NK-92 (cell line): ENCODE data around the gene CPT1C.

Experiments used
- DNase-seq: peaks from one replicate; lab custom pipeline; 2025; ENCODE audit not compliant: unreplicated experiment; lab: John Stamatoyannopoulos, UW

The CPT1C gene

DNA sequence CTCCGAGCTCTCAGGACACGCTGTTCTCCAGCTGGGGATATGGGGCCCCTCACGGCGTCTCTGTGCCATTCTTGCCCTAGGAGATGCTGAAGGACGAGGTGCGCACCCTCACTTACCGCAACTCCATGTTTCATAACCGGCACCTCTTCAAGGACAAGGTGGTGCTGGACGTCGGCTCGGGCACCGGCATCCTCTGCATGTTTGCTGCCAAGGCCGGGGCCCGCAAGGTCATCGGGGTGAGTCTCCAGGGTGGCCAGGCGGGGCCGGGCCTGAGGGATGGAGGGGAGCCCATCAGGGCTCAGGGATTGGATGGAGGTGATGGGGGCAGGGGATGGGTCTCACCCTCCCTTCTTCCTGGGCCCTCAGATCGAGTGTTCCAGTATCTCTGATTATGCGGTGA, 9.1 kb upstream of the CPT1C start:
- DNase-seq, result no peak

DNA sequence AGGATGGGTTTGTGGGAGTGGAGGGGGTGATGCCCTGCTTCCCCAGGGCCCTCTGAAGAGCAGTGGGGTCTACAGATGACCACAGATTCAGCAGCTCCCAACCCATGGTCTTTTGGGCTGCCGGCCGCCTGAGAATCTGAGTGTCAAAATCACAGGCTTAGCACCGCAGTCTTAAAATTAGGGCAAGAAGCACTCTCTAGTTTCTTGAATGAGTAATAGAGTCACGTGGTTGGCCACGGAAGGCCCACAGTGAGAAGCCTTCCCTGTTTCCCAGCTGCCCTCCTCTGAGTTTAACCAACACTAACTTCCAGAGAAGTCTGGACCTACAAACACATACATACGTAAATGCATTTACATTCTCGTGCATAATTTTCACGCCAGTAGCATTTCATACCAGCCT, 8.6 kb upstream of the CPT1C start:
- DNase-seq, result no peak

DNA sequence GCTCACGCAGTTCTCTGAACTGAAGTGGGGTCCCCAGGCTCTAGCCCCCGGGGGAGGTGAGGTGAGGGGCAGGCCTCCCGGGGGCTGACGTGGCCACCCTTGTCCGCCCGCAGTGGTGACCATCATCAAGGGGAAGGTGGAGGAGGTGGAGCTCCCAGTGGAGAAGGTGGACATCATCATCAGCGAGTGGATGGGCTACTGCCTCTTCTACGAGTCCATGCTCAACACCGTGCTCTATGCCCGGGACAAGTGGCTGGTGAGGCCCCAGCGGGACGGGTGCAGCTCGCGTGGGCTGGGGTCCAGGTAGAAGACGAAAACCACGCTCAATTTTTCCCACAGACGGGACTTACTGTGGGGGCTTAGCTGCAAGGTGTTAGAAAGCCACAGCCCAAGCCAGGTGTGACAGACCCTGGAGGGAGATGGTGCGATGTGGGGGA, 7.1 kb upstream of the CPT1C start:
- DNase-seq, result no peak

DNA sequence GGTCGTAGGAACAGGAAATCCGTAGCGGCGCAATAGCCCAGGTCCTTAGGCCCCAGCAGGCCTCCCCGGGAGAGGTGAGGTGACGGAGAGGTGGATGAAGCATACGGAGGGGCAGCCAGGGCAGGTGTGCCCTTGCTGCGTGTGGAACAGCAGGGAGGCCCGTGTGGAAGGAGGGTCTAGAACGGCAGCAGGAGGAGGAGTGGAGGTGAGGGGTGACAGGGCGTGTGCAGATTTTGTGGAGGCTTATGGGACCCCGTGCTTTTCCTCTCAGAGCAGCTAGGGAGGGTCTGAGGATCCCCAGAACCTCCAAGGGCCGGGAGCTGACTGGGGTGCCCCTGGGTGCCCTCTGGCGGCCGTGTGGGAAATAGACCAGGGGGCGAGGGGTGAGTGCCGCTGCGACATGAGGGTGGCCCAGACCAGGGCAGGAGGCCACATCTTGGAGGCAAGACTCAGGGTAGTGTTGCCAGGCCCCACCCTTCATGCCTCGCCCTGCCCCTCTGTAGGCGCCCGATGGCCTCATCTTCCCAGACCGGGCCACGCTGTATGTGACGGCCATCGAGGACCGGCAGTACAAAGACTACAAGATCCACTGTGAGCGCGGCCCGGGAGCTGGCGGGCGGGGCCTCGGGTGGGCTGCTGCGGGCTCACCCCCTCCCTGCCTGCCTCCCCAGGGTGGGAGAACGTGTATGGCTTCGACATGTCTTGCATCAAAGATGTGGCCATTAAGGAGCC, 6.5 kb upstream of the CPT1C start:
- DNase-seq, result no peak

DNA sequence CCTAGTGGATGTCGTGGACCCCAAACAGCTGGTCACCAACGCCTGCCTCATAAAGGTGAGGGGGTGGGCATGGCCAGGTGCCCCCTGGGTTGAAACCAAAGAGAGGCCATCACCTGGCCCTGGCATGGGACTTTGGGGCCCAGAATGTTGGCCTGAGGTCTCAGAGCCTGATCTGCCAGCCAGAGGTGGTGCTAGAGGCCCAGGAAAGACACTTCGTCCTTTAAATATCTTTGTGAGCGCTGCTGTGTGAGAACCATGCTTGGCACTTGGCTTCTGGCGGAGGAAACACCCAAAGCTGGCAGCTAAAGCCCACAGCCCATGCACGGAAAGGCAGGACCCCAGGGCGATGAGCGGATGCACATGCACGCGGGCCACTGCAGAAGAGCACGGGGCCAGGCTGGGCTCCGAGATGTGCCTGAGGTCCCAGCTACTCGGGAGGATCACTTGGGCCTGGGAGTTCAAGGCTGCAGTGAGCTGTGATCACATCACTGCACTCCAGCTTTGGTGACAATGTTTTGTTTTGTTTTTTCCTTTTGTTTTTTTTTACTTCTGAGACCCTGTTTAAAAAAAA, 5.8 kb upstream of the CPT1C start:
- no peak for DNase-seq

DNA sequence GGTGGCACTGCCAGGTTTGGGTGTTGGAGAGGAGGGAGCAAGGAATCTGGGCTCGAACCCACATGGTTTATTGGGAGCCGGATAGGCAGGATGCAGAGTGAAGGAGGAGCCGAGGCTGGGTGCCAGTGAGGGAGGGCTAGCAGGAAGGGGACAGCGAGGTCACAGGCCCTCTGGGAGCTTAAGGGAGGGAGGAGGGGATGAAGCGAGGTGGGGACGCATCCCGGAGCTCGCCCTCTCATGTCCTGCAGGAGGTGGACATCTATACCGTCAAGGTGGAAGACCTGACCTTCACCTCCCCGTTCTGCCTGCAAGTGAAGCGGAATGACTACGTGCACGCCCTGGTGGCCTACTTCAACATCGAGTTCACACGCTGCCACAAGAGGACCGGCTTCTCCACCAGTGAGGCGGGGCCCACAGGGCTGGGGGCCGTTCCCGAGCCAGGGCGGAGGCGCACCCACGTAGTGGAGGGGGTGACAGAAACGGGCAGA, 5.0 kb upstream of the CPT1C start:
- no peak for DNase-seq

DNA sequence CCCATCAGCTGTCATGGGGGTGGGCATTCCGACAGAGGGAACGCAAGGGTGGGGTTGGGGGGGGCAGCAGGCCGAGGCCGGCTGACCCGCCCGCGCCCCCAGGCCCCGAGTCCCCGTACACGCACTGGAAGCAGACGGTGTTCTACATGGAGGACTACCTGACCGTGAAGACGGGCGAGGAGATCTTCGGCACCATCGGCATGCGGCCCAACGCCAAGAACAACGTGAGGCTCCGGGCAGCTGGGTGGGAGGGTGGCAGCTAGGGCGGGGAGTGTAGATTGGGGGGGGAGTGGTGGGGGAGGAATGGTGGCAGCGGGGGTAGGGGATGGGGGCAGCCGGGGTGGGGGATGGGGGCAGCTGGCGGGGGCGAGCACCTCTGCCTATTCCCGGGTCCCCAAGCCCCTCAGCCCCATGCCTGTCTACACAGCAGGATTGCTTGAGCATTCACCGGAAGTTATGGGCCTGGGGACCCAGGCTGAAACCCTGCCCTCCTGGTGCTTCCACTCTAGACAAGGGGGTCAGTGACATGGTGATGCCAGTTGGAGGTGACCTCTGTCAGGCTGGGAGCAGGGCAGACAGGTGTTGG, 4.3 kb upstream of the CPT1C start:
- DNase-seq, result no peak

DNA sequence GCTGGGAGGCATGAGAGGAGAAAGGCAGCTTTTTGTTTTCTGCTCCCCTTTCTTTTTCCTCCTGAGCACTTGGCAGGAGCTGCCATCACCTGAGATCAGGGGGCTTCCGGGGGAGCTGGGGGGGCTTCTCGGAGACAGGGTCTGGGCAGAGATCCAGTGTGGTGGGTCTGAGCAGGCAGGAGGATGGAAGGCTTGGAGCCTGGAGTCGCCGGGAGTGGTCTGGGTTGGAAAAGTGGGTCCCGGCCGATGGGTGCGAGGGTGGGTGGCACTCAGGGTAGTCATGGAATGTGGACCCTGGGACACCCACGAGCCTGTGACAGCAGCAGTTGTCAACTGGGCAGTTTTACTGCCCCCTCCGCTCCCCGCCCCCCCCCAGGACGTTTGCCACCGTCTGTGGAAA, 3.8 kb upstream of the CPT1C start:
- no peak for DNase-seq

DNA sequence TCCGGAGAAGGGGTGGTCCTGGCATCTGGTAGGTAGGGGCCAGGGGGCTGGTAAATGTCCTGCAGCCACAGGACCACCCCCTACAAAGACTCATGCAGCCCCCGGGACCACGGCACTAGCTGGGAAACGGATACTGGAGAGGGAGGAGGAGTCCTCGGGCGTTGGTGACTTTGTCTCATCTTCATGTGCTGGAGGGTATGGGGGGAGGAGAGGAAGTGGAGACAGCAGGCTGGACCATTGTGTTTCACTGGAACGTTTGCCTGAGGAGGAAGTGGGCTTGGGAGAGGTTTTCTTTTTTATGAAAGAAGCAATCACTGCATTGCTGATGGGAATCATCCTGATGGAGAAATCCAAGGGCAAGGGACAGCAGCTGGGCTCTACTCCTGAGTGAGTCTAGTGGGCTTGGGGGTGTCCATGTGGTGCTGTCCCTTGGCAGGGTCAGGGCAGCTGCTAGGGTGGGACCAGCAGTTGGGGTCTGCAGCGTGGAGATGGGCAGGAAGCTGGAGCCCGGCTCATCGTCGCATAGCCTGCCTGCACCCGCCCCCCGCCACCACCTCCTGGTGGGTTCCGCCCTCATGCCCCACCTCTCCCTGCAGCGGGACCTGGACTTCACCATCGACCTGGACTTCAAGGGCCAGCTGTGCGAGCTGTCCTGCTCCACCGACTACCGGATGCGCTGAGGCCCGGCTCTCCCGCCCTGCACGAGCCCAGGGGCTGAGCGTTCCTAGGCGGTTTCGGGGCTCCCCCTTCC, 3.2 kb upstream of the CPT1C start:
- DNase-seq, result no peak

DNA sequence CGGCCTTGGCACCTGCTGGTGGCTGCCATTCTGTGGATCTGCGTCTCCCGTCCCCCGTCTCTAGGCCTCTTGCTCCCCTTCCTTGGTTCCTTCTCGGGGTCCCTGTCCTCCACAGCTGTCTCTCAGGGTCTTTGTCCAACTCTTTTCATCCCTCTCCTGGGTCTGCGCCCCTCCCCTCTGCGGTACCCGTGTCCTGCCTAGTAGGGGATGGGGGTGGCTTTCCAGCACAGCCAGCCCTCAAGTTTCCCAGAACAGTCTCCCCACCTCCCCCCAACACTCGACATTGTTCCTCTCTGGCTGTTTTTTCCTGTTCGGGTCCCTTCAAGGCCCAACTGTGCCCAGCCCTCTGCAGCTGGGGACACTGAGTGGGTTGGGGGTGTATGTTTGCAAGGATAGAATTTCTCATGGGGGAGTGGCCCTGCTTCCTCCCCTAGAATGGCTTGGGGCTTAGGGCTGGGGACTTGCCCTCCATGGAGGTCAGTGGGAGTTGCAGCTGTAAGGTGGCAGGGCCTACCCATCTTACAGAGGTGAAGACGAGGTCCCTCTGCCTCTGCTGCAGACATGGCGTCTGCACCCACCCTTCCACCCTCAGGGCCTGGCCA, 2.3 kb upstream of the CPT1C start:
- DNase-seq, result no peak

DNA sequence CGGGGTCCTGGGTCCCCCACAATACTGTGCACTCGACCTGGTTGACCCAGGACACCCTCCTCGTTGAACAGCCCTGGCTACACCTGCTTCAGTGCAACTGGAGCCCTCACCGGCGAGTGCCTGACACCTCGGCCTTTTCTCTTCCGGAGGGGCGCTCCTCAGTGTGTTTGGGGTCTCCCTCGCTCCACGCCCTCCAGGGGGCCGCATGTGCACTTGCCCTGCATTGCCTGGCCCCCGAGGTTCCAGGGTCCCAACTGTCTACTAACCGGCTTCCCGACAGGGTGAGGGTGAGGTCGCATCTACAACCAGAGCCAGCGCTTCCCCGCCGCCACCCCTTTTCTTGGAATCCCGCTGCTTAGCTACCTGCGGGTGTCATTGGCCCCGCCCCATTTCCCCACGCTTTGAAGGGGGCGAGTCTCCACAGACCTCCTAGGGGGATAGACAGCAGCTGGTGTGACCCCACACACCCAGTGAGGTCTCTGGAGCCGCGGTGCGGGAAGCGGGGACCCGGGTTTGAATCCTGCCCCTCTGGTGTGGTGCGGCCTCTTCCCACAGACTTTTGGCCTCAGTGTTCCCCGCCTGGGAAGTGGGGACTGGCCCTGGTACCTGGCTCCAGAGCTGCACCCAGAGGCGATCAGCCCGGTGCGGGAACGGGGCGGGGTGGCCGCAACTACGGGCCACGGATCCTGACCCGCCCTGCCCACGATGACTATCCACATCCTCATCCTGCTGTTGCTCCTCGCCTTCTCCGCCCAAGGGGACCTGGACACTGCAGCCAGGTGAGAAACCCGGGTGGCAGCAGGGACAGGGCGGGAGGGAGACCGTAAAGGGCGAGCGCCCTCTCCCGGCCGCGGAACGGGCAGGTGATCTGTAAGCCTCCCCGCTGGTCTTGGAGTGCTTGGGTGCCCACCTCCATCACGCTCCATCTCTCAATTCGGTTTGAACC, 1.5 kb upstream of the CPT1C start, which contains the start of gene ADM5:
TSS of gene ADM5 (plus strand) at position 462 of the 946 bp plus-strand sequence. CDS start at position 706, 244 bp downstream.
- DNase-seq, result no peak

DNA sequence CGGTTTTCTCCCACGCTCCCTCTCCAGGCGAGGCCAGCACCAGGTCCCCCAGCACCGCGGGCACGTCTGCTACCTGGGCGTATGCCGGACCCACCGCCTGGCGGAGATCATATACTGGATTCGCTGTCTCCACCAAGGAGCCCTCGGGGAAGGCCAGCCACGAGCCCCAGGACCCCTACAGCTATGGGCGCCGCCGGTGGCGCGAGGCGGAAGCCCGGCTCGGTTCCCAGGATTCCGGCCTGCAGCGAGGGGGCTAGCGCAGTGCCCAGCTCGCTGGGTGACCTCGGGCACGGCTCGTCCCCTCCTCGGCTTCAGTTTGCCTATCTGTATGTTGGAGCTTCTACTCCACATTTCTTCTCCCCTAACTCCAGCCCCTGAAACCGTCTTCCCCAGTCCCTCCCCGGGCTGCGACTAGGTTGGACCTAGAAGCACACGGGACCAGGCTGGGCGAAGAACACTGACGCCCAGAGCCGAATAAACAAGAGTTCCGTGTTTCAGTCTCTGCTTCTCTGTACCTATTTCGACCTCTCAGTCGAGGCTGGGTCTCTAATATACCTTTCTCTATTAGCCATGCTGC, 749 bp upstream of the CPT1C start:
- no peak for DNase-seq

DNA sequence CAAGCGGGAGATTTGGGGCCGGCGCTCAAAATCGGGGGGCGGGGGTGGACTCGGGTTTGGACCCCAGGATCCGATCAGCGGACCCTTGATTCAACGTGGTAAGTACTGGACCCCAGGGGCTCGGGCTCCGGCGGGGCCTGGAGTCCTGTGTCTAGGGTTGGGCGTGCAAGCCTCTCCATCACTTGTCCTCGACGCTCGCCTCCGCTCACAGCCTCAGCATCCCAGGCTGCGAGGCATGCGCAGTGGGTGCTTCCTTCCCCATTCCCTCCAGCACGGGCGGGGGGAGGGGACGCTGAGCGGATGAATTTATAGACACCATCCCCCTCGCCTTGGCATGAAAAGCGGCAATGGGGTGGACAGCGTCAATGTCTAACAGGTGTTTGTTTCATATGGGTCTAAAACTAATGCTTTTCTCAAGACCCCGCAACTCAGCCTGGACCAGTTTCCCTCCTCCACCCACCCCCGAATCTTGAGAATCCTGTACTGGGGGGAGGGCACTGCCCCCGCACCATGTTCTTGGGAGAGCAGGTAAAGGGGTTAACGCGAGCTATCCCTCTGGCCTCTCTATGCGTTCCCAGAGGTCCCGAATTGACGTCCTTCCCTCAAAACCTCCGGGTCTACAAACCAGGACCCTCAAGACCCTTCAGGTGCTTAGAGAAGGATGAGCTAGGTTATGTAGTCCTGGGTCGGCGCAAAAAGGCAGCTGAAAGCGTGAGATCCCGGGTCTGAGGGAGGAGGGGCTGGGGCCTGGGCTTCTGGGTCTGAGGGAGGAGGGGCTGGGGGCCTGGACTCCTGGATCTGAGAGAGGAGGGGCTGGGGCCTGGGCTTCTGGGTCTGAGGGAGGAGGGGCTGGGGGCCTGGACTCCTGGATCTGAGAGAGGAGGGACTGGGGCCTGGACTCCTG, 579 bp downstream of the CPT1C start:
- DNase-seq, result no peak

DNA sequence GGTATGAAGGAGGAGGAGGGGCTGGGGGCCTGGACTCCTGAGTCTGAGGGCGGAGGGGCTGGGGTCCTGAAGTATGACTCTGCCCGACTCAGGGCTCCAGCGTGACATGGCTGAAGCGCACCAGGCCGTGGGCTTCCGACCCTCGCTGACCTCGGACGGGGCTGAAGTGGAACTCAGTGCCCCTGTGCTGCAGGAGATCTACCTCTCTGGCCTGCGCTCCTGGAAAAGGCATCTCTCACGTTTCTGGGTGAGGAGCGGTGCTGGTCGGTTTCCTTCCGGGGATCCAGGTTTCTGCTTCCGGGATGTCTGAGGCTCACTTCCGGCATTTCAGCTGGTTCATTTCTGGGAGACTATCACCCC, 1.2 kb downstream of the CPT1C start:
- no peak for DNase-seq

DNA sequence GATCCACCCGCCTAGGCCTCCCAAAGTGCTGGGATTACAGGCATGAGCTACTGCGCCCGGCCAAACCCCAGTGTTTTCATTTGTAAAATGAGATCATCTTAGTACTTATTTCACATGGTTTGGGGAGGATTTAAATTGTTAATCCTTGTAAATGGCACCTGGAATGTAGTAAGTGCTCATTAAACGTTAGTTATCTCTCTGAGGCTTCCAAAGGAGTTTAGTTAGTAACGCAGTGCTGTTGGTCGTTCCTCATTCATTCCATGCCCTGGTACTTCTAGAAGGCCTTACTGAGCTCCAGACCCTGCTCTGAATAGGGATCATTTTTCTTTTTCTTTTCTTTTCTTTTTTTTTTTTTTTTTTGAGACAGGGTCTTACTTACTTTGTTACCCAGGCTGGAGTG, 5.2 kb downstream of the CPT1C start:
- DNase-seq, result no peak

DNA sequence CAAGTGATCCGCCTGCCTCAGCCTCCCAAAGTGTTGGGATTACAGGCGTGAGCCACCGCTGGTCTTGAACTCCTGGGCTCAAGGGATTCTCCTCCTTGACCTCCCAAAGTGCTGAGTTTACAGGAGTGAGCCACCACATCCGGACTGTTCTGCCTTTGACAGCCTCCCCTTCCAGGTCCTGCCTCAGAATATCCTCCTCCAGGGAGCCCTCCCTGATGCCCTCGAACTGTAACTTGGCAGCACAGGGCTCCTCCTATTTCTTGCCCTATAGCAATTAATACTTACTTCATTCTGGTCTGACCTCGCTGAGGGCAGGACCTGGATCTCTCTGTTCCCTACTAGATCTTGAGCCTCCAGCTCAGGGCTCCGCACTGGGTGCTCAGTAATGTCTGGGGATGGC, 5.9 kb downstream of the CPT1C start:
- no peak for DNase-seq

DNA sequence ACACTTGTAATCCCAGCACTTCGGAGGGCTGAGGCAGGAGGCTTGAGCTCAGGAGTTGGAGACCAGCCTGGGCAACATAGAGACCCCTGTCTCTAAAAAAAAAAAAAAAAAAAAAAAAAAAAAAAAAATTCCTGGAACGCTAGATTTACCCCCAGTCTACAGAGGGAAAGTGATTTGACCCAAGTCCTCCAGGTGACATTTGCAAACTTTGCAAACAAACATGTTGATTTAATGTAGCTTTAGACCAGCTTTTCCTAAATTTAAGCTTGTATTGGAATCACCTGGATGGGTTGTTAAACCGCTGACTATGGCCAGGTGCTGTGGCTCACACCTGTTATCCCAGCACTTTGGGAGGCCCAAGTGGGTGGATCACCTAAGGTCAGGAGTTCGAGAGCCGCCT, 8.4 kb downstream of the CPT1C start:
- DNase-seq, result no peak

DNA sequence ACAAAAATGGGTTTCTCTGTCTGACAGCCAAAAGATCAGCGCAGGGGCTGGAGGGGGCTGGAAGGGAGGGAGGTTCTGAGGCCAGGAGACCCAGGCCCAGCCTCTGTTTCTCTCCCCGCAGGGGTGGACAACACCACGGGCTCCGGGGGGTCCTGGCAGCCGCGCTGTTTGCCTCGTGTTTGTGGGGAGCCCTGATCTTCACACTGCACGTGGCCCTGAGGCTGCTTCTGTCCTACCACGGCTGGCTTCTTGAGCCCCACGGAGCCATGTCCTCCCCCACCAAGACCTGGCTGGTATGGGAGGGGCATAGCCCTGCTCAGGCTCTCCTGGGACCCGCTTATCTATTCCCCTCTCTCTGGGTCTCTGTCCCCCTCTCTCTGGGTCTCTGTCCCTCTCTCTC, 9.6 kb downstream of the CPT1C start:
- DNase-seq, result no peak

DNA sequence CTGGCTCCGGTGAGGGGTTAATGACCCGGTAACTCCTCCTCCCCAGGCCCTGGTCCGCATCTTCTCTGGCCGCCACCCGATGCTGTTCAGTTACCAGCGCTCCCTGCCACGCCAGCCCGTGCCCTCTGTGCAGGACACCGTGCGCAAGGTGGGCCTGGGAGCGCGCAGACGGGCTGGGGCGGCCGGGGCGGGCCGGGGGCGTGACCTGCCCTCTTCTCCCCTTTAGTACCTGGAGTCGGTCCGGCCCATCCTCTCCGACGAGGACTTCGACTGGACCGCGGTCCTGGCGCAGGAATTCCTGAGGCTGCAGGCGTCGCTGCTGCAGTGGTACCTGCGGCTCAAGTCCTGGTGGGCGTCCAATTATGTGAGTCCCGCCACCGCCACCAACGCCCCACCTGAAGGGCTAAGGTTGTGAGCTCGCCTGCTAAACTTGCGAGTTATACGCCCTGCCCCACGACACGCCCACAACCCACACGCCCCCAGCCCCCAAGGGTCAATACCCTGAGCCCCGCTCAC, 10.4 kb downstream of the CPT1C start:
- DNase-seq, result no peak
